ENCODE measurements around the gene RPS6KA2. TPM values are rescaled to one million over a fixed set of nuclear protein-coding genes. Genes with fewer than 3 reads are reported as not detected.

Gene RPS6KA2
- total and polyA plus RNA-seq, 8 donors, result 7.9 to 95.4 (median 22.9) TPM

DNA sequence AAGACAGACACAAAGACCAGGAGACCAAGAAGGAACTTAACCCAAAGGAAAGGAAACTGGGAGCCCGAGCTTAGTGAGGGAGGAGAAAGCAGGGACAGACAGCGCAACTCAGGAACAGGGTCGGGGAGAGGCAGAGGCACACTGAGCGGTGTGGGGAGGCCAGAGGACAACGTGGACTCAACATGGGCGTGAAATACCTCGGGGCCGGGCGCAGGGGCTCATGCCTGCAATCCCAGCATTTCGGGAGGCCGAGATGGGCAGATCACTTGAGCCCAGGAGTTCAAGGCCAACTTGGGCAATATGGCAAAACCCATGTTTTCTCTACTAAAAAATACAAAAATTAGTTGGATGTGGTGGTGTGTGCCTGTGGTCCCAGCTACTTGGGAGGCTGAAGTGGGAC lies 5.7 kb upstream of the RPS6KA2 start:
- FAIRE-seq, result no peak
- TF ChIP-seq, protein P1, sequence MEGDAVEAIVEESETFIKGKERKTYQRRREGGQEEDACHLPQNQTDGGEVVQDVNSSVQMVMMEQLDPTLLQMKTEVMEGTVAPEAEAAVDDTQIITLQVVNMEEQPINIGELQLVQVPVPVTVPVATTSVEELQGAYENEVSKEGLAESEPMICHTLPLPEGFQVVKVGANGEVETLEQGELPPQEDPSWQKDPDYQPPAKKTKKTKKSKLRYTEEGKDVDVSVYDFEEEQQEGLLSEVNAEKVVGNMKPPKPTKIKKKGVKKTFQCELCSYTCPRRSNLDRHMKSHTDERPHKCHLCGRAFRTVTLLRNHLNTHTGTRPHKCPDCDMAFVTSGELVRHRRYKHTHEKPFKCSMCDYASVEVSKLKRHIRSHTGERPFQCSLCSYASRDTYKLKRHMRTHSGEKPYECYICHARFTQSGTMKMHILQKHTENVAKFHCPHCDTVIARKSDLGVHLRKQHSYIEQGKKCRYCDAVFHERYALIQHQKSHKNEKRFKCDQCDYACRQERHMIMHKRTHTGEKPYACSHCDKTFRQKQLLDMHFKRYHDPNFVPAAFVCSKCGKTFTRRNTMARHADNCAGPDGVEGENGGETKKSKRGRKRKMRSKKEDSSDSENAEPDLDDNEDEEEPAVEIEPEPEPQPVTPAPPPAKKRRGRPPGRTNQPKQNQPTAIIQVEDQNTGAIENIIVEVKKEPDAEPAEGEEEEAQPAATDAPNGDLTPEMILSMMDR (IDR thresholded peaks at IDR 0.05), result no peak
- H3K9me3 ChIP-seq, result no peaks in the 10 kb centered on the region
- no peaks in the 10 kb centered on the region for H3K36me3 ChIP-seq
- intact Hi-C loops (cut with DNase I), result no loop called here
- no peak overlapping the region for H3K4me3 ChIP-seq
- DNase-seq, result peak in 1 of 6 donors; percentile 6
- 86 to 95% methylated on average over 11 of the region's 11 CpGs for WGBS, 2 donors
- no peak for ATAC-seq
- H3K27me3 ChIP-seq, result no peaks in the 10 kb centered on the region
- peaks cover 0 to 8% (median 5%) of the 10 kb centered on the region in 3 donors for H3K4me1 ChIP-seq
- no peak overlapping the region for H3K27ac ChIP-seq

DNA sequence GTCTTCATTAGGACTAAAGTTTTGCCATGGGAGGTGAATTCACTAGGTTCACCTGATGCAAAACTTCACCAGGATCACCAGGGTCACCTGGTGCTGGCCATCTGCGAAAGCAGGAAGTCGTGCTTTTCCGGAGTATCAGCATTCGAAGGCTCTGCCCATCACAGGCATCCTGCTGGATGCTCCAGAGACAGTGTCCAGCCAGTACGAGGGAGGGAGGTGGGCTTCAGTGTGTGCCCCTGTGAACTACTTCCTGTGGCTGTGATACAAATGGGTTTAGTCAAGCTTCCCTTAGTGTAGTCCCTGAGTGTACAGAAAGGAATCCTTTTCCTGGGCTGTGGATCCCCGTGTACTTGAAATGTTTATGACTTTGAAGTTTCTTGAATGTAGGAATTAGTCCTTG lies 3.4 kb upstream of the RPS6KA2 start:
- 74 to 80% methylated on average over 6 of the region's 6 CpGs for WGBS, 2 donors
- no peak for FAIRE-seq
- Histone ChIP-seq H3K27ac (no peak overlapping the region), H3K4me3 (no peak overlapping the region), H3K27me3 (no peaks in the 10 kb centered on the region), H3K9me3 (no peaks in the 10 kb centered on the region), H3K4me1 (peaks cover 0 to 8% (median 8%) of the 10 kb centered on the region in 3 donors), H3K36me3 (no peaks in the 10 kb centered on the region)
- TF ChIP-seq, protein P1 (IDR thresholded peaks at IDR 0.05), result no peak
- no peak for DNase-seq
- intact Hi-C loops (cut with DNase I), result no loop called here
- ATAC-seq, result no peak

GRCh38 chr6:166629628-166630027 lies 2.6 kb upstream of the RPS6KA2 start:
- TF ChIP-seq, protein P1 (IDR thresholded peaks at IDR 0.05), result no peak
- no peaks in the 10 kb centered on the region for H3K27me3 ChIP-seq
- peaks cover 0 to 9% (median 8%) of the 10 kb centered on the region in 3 donors for H3K4me1 ChIP-seq
- intact Hi-C loops (cut with DNase I), result no loop called here
- no peak for ATAC-seq
- no peak overlapping the region for H3K4me3 ChIP-seq
- no peaks in the 10 kb centered on the region for H3K9me3 ChIP-seq
- H3K36me3 ChIP-seq, result no peaks in the 10 kb centered on the region
- no peak for FAIRE-seq
- no peak overlapping the region for H3K27ac ChIP-seq
- DNase-seq, result no peak
- 82 to 89% methylated on average over 5 of the region's 5 CpGs for WGBS, 2 donors

GRCh38 chr6:166627875-166628801 lies 1.1 kb upstream of the RPS6KA2 start:
- peaks cover 0 to 18% (median 13%) of the 10 kb centered on the region in 3 donors for H3K4me1 ChIP-seq
- TF ChIP-seq, protein P1 (IDR thresholded peaks at IDR 0.05), result peak in 1 of 4 donors; percentile 5
- no peaks in the 10 kb centered on the region for H3K9me3 ChIP-seq
- intact Hi-C loops (cut with DNase I), result no loop called here
- ATAC-seq (peak; percentile 30 to 44 (median 31)), DNase-seq (peak; percentile 63 to 88 (median 76)), FAIRE-seq (no peak)
- no peaks in the 10 kb centered on the region for H3K27me3 ChIP-seq
- peak overlapping the region; percentile 52 to 64 (median 58) for H3K4me3 ChIP-seq
- WGBS, 2 donors, result 0 to 1% methylated on average over 55 to 61 of the region's 61 CpGs
- H3K27ac ChIP-seq, result peak overlapping the region; percentile 84 to 96 (median 92)
- no peaks in the 10 kb centered on the region for H3K36me3 ChIP-seq
